C4-2B (cell line): ENCODE results near the gene ALOXE3.

ENCODE experiments used
- ZFX ChIP-seq: fragments of 450-650 bp; IDR thresholded peaks from 2 replicates; pipeline ENCODE4 v1.6.1; 2017
- TF ChIP-seq, protein P1 (sequence below): fragments of 450-650 bp; conservative IDR thresholded peaks from 2 replicates; pipeline ENCODE4 v1.5.1; 2017; ENCODE audit warnings: mild to moderate bottlenecking

DNA sequence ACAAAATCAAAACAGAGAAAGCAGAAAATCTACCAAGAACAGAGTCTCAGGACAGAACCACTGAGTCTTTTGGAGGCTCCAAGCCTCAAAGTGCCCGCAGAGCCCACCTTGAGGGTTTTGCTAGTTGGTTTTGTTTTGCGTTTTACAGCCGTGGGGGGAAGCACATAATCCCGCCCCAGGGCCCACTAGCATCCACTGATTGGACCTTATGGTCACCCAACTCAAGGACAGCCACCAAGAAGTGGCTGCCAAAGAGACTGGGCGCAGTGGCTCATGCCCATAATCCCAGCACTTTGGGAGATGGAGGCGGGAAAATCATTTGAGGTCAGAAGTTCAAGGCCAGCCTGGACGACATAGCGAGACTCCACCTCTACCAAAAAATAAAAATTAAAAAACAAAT is 69.6 kb downstream of the ALOXE3 start:
- TF ChIP-seq, protein P1, sequence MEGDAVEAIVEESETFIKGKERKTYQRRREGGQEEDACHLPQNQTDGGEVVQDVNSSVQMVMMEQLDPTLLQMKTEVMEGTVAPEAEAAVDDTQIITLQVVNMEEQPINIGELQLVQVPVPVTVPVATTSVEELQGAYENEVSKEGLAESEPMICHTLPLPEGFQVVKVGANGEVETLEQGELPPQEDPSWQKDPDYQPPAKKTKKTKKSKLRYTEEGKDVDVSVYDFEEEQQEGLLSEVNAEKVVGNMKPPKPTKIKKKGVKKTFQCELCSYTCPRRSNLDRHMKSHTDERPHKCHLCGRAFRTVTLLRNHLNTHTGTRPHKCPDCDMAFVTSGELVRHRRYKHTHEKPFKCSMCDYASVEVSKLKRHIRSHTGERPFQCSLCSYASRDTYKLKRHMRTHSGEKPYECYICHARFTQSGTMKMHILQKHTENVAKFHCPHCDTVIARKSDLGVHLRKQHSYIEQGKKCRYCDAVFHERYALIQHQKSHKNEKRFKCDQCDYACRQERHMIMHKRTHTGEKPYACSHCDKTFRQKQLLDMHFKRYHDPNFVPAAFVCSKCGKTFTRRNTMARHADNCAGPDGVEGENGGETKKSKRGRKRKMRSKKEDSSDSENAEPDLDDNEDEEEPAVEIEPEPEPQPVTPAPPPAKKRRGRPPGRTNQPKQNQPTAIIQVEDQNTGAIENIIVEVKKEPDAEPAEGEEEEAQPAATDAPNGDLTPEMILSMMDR: no peak
- TF ChIP-seq ZFX: no peak
